Ascending aorta (tissue), 2 donors: ENCODE data around the gene HIVEP3. TPM values are rescaled to one million over a fixed set of nuclear protein-coding genes. Genes with fewer than 3 reads are reported as not detected.

ENCODE experiments used
- DNase-seq, 2 donors: peaks; one replicate each; pipeline ENCODE4 v3.0.0-alpha.2; 2019; ENCODE audit warnings: low spot score in 2 of 2
- H3K27ac ChIP-seq, 2 donors: fragments of 200-600 bp; sonication (generic); one replicate each; pipeline ENCODE4 v1.5.1; 2016 to 2017; ENCODE audit warnings: mild to moderate bottlenecking in 1 of 2
- H3K27me3 ChIP-seq: fragments of 200-600 bp; sonication (generic); one replicate; pipeline ENCODE4 v1.5.1; 2017
- H3K36me3 ChIP-seq, 2 donors: fragments of 200-600 bp; sonication (generic); one replicate each; pipeline ENCODE4 v1.5.1; 2016
- H3K4me1 ChIP-seq, 2 donors: fragments of 200-600 bp; sonication (generic); one replicate each; pipeline ENCODE4 v1.5.1; 2016 to 2017; ENCODE audit warnings: mild to moderate bottlenecking in 1 of 2
- H3K4me3 ChIP-seq, 2 donors: fragments of 200-600 bp; sonication (generic); one replicate each; pipeline ENCODE4 v1.5.1; 2016 to 2017; ENCODE audit warnings: mild to moderate bottlenecking in 1 of 2
- H3K9me3 ChIP-seq, 2 donors: fragments of 200-600 bp; sonication (generic); one replicate each; pipeline ENCODE4 v1.5.1; 2016
- intact Hi-C: fragments of 100-400 bp; cut with DNase I; formaldehyde crosslinking; loops from one replicate; pipeline ENCODE4 v1.15.1; 2023
- total RNA-seq: library from RNA; depleted of rRNA; stranded (reverse); fragments of >200 nt; gene quantifications from one replicate; pipeline ENCODE4 v1.1.0, GENCODE V29; 2016
- TF ChIP-seq, protein P1 (sequence below), 3 experiments: fragments of 200-600 bp in 2 of 3; fragments of 450-650 bp in 1 of 3; sonication (generic) in 2 of 3; IDR thresholded peaks; one replicate each; pipeline ENCODE4 v1.5.1; 2016 to 2019; ENCODE audit warnings: antibody characterized with exemption in 3 of 3, mild to moderate bottlenecking in 1 of 3, moderate library complexity in 1 of 3

The HIVEP3 gene
- total RNA-seq, 1 donor from 2014 or later = 0.32 TPM

DNA sequence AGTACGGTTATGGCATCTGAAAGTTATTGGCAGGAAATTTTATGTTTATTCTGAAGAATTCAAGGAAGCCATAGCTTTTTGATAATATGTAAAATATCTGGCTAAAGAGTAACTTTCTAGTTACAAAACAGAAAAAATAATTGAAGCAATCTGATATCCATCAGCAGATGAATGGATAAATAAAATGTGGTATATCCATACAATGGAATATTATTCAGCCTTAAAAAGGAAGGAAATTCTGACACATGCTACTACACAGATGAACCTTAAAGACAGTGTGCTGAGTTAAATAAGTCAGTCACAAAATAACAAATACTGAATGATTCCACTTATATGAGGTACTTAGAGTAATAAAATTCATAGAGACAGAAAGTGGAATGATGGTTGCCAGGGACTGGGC lies 25.0 kb upstream of the HIVEP3 start:
- H3K4me1 ChIP-seq = no peaks in the 10 kb centered on the region
- H3K36me3 ChIP-seq = no peaks in the 10 kb centered on the region
- no peak for DNase-seq
- H3K27me3 ChIP-seq = no peaks in the 10 kb centered on the region
- H3K4me3 ChIP-seq = no peak overlapping the region
- intact Hi-C loops = no loop called here
- no peak overlapping the region for H3K27ac ChIP-seq
- TF ChIP-seq, protein P1, sequence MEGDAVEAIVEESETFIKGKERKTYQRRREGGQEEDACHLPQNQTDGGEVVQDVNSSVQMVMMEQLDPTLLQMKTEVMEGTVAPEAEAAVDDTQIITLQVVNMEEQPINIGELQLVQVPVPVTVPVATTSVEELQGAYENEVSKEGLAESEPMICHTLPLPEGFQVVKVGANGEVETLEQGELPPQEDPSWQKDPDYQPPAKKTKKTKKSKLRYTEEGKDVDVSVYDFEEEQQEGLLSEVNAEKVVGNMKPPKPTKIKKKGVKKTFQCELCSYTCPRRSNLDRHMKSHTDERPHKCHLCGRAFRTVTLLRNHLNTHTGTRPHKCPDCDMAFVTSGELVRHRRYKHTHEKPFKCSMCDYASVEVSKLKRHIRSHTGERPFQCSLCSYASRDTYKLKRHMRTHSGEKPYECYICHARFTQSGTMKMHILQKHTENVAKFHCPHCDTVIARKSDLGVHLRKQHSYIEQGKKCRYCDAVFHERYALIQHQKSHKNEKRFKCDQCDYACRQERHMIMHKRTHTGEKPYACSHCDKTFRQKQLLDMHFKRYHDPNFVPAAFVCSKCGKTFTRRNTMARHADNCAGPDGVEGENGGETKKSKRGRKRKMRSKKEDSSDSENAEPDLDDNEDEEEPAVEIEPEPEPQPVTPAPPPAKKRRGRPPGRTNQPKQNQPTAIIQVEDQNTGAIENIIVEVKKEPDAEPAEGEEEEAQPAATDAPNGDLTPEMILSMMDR (IDR thresholded peaks at IDR 0.05) = no peak
- peaks cover 0 to 6% of the 10 kb centered on the region in 2 donors for H3K9me3 ChIP-seq

DNA sequence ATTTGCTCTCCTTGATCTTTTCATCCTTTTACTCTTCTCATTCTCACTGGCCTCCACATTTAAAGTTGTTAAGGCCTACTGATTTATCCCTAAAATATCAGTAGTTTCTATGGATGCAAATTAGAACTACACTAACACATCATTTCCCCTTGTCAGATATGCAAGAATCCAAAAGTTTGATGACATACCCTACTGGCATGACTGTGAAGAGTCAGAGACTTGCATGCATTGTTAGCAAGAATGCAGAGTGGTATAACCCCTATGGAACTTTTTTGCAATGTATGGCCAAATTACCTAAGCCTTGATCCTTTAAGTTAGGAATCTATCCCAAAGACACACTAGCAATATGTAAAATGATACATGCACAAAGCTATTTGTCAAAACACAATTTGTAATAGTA lies 23.6 kb upstream of the HIVEP3 start:
- DNase-seq = no peak
- Histone ChIP-seq H3K27me3 (no peaks in the 10 kb centered on the region), H3K27ac (no peak overlapping the region), H3K4me3 (no peak overlapping the region), H3K36me3 (no peaks in the 10 kb centered on the region), H3K9me3 (peaks cover 0 to 6% of the 10 kb centered on the region in 2 donors), H3K4me1 (no peaks in the 10 kb centered on the region)
- intact Hi-C loops = no loop called here
- TF ChIP-seq, protein P1 (IDR thresholded peaks at IDR 0.05) = no peak

DNA sequence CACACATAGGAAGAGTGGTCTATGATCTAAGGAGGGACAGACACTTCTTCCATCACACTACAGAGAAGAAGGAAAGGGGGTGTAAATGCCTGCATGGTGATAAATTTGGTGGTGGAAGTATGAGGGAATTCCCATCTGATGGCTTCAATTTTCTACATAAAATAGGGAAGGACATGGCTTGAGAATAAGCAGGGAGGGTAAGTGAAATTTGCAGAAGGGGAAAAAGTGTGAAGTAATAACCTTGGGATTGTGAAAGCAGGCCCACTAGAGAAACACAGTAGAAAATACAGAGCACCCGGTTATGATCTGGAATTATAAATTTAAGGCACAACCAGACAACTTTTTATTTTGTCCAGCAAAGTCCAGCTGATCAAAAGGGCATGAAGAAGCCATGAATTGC lies 22.7 kb upstream of the HIVEP3 start:
- H3K9me3 ChIP-seq = peaks cover 0 to 6% of the 10 kb centered on the region in 2 donors
- TF ChIP-seq, protein P1 (IDR thresholded peaks at IDR 0.05) = no peak
- H3K4me1 ChIP-seq = no peaks in the 10 kb centered on the region
- no peak for DNase-seq
- intact Hi-C loops = no loop called here
- no peak overlapping the region for H3K4me3 ChIP-seq
- no peaks in the 10 kb centered on the region for H3K36me3 ChIP-seq
- no peaks in the 10 kb centered on the region for H3K27me3 ChIP-seq
- H3K27ac ChIP-seq = no peak overlapping the region

DNA sequence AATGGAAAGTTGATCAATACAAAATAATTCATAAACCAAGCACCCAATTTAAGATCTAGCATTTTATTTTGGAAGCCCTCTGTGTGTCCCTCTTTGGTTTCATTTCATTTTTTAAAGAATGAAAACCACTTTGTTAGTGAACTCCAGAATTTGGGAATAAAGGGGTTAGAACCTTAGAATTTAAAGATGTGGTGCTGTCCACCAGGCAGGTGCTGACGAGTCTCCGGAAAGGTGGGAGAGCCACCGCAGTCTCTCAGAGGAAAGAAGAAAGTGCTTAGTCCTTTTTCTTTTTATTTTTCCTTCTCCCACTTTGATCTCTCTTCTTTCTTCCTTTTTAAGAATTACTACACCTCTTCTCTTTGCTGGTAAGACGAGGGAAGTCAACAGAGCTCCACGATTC lies 20.5 kb upstream of the HIVEP3 start:
- no peaks in the 10 kb centered on the region for H3K4me1 ChIP-seq
- H3K27ac ChIP-seq = no peak overlapping the region
- no peak for DNase-seq
- TF ChIP-seq, protein P1 (IDR thresholded peaks at IDR 0.05) = no peak
- no peak overlapping the region for H3K4me3 ChIP-seq
- intact Hi-C loops = no loop called here
- H3K27me3 ChIP-seq = no peaks in the 10 kb centered on the region
- peaks cover 0 to 6% of the 10 kb centered on the region in 2 donors for H3K9me3 ChIP-seq
- no peaks in the 10 kb centered on the region for H3K36me3 ChIP-seq

DNA sequence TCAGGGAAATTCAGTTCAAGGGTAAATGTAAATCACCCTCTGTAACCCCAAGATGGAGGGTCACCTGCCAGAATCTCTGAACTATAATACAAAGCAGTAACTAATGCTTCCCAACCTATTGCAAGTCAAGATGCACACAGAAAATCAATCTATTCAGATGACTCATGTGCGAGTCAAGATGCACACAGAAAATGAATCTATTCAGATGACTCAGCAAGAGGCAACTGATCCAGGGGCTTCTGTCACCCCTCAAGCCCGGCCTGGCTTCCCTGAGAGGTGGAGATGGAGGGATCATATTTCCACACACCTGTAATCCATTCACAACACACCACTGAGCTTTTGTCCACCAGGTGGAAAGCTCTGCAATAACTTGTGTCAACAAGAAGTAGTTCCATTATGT lies 17.4 kb upstream of the HIVEP3 start:
- TF ChIP-seq, protein P1 (IDR thresholded peaks at IDR 0.05) = no peak
- Histone ChIP-seq H3K36me3 (no peaks in the 10 kb centered on the region), H3K9me3 (no peaks in the 10 kb centered on the region), H3K4me1 (no peaks in the 10 kb centered on the region), H3K4me3 (no peak overlapping the region), H3K27me3 (no peaks in the 10 kb centered on the region), H3K27ac (no peak overlapping the region)
- intact Hi-C loops = no loop called here
- DNase-seq = no peak

DNA sequence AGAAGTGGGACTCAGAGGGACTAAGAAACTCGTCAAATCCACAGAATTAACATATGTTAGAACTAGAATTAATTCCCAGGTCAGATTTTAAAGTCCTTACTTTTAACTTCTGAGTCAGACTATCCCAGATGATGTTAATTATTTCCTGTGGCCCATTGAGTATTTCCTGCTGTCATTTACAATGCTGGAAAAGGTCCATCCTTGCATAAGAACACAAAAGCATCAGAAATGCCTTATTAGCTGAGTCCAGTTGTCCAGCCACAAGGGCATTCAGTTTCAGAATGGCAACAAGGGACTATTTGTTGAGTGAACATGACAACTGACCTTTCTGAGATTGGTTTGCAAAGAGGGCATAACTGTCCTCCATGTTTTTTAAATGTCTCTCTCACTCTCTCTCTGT lies 16.5 kb upstream of the HIVEP3 start:
- TF ChIP-seq, protein P1 (IDR thresholded peaks at IDR 0.05) = no peak
- intact Hi-C loops = no loop called here
- H3K4me1 ChIP-seq = no peaks in the 10 kb centered on the region
- no peaks in the 10 kb centered on the region for H3K9me3 ChIP-seq
- no peaks in the 10 kb centered on the region for H3K36me3 ChIP-seq
- DNase-seq = no peak
- no peak overlapping the region for H3K4me3 ChIP-seq
- H3K27ac ChIP-seq = no peak overlapping the region
- H3K27me3 ChIP-seq = no peaks in the 10 kb centered on the region
